OCI-LY1 (cell line): ENCODE results near the gene RASSF9.

Source experiments
- EZH2 ChIP-seq: fragments of 200-600 bp; sonication (generic), shearing (Covaris generic); IDR thresholded peaks from 2 replicates; pipeline ENCODE4 v1.8.0; 2017; ENCODE audit warnings: borderline replicate concordance, mixed run types, mild to moderate bottlenecking, antibody characterized with exemption, low read length, moderate library complexity, mixed read lengths
- TF ChIP-seq, protein P1 (sequence below): fragments of 200-600 bp; sonication (generic), shearing (Covaris generic); IDR thresholded peaks from 2 replicates; pipeline ENCODE4 v1.5.1; 2017; ENCODE audit warnings: mild to moderate bottlenecking, antibody characterized with exemption, low read length, moderate library complexity, mixed read lengths

DNA sequence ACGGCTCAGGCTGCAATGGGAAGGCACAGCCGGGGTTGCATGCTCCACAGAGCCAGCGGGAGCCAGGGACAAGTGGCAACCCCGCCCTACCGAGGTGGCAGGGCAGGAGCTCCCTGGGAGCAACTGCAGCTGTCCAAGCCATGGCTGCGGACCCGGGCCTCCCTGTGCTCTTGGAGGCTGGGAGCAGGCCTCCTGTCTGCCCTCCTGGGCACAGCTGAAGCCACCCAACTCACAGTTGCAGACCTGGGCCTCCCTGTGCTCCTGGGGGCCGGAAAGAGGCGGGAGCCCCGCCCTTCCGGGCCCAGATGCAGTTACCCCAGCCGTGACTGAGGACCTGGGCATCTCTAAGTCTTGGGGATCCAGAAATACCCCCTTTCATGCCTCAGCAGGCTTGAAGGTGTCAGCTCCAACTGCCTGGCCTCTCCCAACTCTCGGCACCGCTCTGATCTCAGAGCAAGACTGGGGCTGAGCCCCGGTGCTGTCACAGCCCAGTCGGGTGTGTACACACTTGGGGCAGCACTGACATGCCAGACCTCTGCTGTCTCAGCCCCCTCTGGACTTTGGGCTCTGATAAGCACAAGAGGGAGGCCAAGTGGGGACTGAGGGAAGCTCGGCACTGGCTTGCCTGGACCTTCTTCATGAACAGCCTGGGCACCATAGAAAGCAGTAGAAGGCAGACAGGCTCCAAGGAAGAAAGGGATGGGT is 7.5 kb upstream of the RASSF9 start:
- TF ChIP-seq, protein P1, sequence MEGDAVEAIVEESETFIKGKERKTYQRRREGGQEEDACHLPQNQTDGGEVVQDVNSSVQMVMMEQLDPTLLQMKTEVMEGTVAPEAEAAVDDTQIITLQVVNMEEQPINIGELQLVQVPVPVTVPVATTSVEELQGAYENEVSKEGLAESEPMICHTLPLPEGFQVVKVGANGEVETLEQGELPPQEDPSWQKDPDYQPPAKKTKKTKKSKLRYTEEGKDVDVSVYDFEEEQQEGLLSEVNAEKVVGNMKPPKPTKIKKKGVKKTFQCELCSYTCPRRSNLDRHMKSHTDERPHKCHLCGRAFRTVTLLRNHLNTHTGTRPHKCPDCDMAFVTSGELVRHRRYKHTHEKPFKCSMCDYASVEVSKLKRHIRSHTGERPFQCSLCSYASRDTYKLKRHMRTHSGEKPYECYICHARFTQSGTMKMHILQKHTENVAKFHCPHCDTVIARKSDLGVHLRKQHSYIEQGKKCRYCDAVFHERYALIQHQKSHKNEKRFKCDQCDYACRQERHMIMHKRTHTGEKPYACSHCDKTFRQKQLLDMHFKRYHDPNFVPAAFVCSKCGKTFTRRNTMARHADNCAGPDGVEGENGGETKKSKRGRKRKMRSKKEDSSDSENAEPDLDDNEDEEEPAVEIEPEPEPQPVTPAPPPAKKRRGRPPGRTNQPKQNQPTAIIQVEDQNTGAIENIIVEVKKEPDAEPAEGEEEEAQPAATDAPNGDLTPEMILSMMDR: no peak
- no peak for TF ChIP-seq EZH2
